Muscle layer of colon (tissue), 2 donors: ENCODE measurements around the gene GAB4.
"Not testable (repeated sequence)": the region's sequence is repeated elsewhere in the genome, so short reads cannot be mapped to it uniquely, and the experiment has no call there.

Experiments used
- H3K27ac ChIP-seq: one replicate; pipeline ENCODE4 v1.7.0; 2013; ENCODE audit warnings: low read depth, mild to moderate bottlenecking, low read length, moderate library complexity
- H3K27me3 ChIP-seq, 2 donors: one replicate each; pipeline ENCODE4 v1.7.0; 2013; ENCODE audit warnings: low read length in 2 of 2, mild to moderate bottlenecking in 2 of 2; ENCODE audit not compliant: insufficient read depth in 2 of 2, control insufficient read depth in 1 of 2
- H3K36me3 ChIP-seq: one replicate; pipeline ENCODE4 v1.7.0; 2013; ENCODE audit warnings: mild to moderate bottlenecking, low read length; ENCODE audit not compliant: insufficient read depth
- H3K4me1 ChIP-seq: one replicate; pipeline ENCODE4 v1.7.0; 2013; ENCODE audit warnings: mild to moderate bottlenecking, low read length; ENCODE audit not compliant: insufficient read depth
- H3K4me3 ChIP-seq, 2 donors: one replicate each; pipeline ENCODE4 v1.7.0; 2013; ENCODE audit warnings: low read length in 2 of 2, low read depth in 1 of 2, mild to moderate bottlenecking in 1 of 2, moderate library complexity in 1 of 2
- H3K9ac ChIP-seq: one replicate; pipeline ENCODE4 v1.7.0; 2013; ENCODE audit warnings: low read length
- H3K9me3 ChIP-seq: one replicate; pipeline ENCODE4 v1.7.0; 2013; ENCODE audit warnings: mild to moderate bottlenecking, low read length
- donor health status: abdominal sarcoma.
- donor health status: Adenocarcinoma of cecum.

Gene GAB4

GRCh38 chr22:16922076-16922475 lies 85.9 kb downstream of the GAB4 start:
- H3K9me3 ChIP-seq: no peaks in the 10 kb centered on the region
- H3K4me3 ChIP-seq: no peak overlapping the region
- peaks cover 0 to 3% of the 10 kb centered on the region in 2 donors for H3K27me3 ChIP-seq
- H3K27ac ChIP-seq: no peak overlapping the region
- H3K9ac ChIP-seq: no peak overlapping the region
- no peaks in the 10 kb centered on the region for H3K4me1 ChIP-seq
- no peaks in the 10 kb centered on the region for H3K36me3 ChIP-seq

- no peaks in the 10 kb centered on the region for H3K36me3 ChIP-seq
- H3K4me1 ChIP-seq: no peaks in the 10 kb centered on the region
- H3K9ac ChIP-seq: no peak overlapping the region
- no peak overlapping the region for H3K4me3 ChIP-seq
- H3K27me3 ChIP-seq: no peaks in the 10 kb centered on the region
- H3K9me3 ChIP-seq: no peaks in the 10 kb centered on the region
- no peak overlapping the region for H3K27ac ChIP-seq
Observed at GRCh38 chr22:16917144-16918003, 90.6 kb downstream of the GAB4 start.

DNA sequence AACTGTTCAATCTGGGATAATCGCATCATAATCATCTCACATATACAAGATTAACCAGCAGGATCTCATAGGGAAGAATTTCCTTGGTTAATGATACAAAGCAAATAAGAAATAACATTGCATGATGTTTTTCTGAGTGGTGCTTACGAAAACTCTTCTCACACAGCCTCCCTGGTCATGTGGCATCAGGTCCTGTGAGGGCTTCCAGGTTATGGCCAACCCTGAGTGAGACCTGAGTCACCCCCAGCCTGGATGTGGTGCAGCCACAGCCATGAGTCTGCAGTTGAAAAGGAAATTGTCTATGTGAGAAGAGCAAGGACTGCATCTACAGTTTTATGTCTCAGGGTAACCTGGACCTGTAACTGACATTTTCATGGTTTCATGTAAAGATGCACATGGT lies 92.3 kb downstream of the GAB4 start:
- H3K27me3 ChIP-seq: no peaks in the 10 kb centered on the region

GRCh38 chr22:16914911-16915310 lies 93.1 kb downstream of the GAB4 start:
- H3K4me3 ChIP-seq, H3K4me1 ChIP-seq, H3K36me3 ChIP-seq, H3K9me3 ChIP-seq, H3K27me3 ChIP-seq, H3K9ac ChIP-seq, H3K27ac ChIP-seq: not testable (repeated sequence)

More for the DNA sequence above, 92.3 kb downstream of the GAB4 start:
- Histone ChIP-seq H3K36me3 (no peaks in the 10 kb centered on the region), H3K4me1 (no peaks in the 10 kb centered on the region), H3K27ac (no peak overlapping the region), H3K4me3 (no peak overlapping the region), H3K9ac (no peak overlapping the region), H3K9me3 (no peaks in the 10 kb centered on the region)

DNA sequence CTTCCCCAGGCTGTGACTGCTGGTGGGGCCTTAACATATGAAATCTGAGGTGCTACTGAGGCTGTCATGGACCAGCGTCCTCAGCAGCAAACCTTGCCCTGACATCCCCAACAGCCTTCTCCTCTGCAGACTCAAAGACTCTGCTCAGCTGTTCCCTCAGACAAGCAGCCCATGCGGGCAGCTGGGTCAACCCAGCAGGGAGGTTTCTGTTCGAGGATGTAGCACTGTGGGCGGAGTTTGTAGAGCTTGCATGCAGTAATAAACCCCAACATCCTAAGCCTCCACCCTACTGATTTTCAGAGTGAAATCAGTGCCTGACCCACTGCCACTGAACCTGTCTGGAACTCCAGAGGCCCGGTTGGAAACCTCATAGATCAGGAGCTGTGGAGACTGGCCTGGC lies 94.0 kb downstream of the GAB4 start:
- Histone ChIP-seq H3K36me3 (no peaks in the 10 kb centered on the region), H3K9ac (no peak overlapping the region), H3K27me3 (no peaks in the 10 kb centered on the region), H3K9me3 (no peaks in the 10 kb centered on the region), H3K4me3 (no peak overlapping the region), H3K4me1 (no peaks in the 10 kb centered on the region), H3K27ac (no peak overlapping the region)

- no peaks in the 10 kb centered on the region for H3K27me3 ChIP-seq
- H3K36me3 ChIP-seq: no peaks in the 10 kb centered on the region
- no peak overlapping the region for H3K27ac ChIP-seq
- no peaks in the 10 kb centered on the region for H3K4me1 ChIP-seq
- H3K9ac ChIP-seq: no peak overlapping the region
- H3K9me3 ChIP-seq: no peaks in the 10 kb centered on the region
- H3K4me3 ChIP-seq: no peak overlapping the region
Observed at GRCh38 chr22:16912281-16912680, 95.7 kb downstream of the GAB4 start.
